IPS DF 4.7 (cell line): ENCODE measurements around the gene ABL2.
A peak's percentile ranks its signal among the peaks of the same experiment; 100 is the strongest.

Experiments used
- DNase-seq: peaks from one replicate; pipeline ENCODE4 v3.0.0-alpha.2; 2013; ENCODE audit warnings: low spot score; ENCODE audit errors: extremely low read depth

The ABL2 gene

GRCh38 chr1:179095924-179096323, 133.6 kb downstream of the ABL2 start:
- no peak for DNase-seq

- no peak for DNase-seq
Measured at GRCh38 chr1:179095377-179095776, 134.1 kb downstream of the ABL2 start.

GRCh38 chr1:179094818-179095217, 134.7 kb downstream of the ABL2 start:
- no peak for DNase-seq

GRCh38 chr1:179092896-179093461, 136.5 kb downstream of the ABL2 start:
- no peak for DNase-seq

- DNase-seq, result no peak
Measured at GRCh38 chr1:179091691-179092165, 137.7 kb downstream of the ABL2 start.

GRCh38 chr1:179090923-179091322, 138.6 kb downstream of the ABL2 start:
- no peak for DNase-seq

GRCh38 chr1:179090522-179090921, 139.0 kb downstream of the ABL2 start:
- DNase-seq, result no peak

GRCh38 chr1:179089827-179090482, 139.5 kb downstream of the ABL2 start:
- no peak for DNase-seq

GRCh38 chr1:179087665-179088064, 141.8 kb downstream of the ABL2 start:
- DNase-seq, result no peak

- no peak for DNase-seq
Measured at GRCh38 chr1:179083533-179083932, 145.9 kb downstream of the ABL2 start.

GRCh38 chr1:179082999-179083335, 146.5 kb downstream of the ABL2 start:
- DNase-seq, result no peak

- no peak for DNase-seq
Measured at GRCh38 chr1:179082333-179082998, 147.0 kb downstream of the ABL2 start.

GRCh38 chr1:179081687-179082332, 147.7 kb downstream of the ABL2 start, which contains the start of gene TOR3A:
Gene TOR3A (plus strand): TSS chr1:179082070. CDS start chr1:179082129, 59 bp downstream.
- DNase-seq, result peak; percentile 56

GRCh38 chr1:179080866-179081686, 148.4 kb downstream of the ABL2 start:
- no peak for DNase-seq

- peak; percentile 53 for DNase-seq
Measured at GRCh38 chr1:179079113-179079761, 150.2 kb downstream of the ABL2 start.

- no peak for DNase-seq
Measured at GRCh38 chr1:179077396-179077795, 152.1 kb downstream of the ABL2 start.

- DNase-seq, result no peak
Measured at GRCh38 chr1:179066471-179066870, 163.0 kb downstream of the ABL2 start.

GRCh38 chr1:179061360-179062282, 167.9 kb downstream of the ABL2 start:
- DNase-seq, result no peak
